Measurements from ENCODE around the gene ACAA1. TPM values are rescaled to one million over a fixed set of nuclear protein-coding genes. Genes with fewer than 3 reads are reported as not detected.

Gene ACAA1
- total and polyA plus RNA-seq, 10 donors: 68.4 to 120 (median 82.5) TPM

- Histone ChIP-seq H3K27me3 (replicated peaks in 1 of 7) (no peaks in the 10 kb centered on the region), H3K9me3 (peaks cover 5 to 25% (median 19%) of the 10 kb centered on the region in 8 donors), H3K36me3 (no peaks in the 10 kb centered on the region), H3K4me3 (no peak overlapping the region), H3K4me1 (peaks cover 0 to 55% (median 25%) of the 10 kb centered on the region in 6 donors), H3K27ac (peak overlapping the region; percentile 28 to 87 (median 76))
- intact Hi-C loops (cut with DNase I; ENCODE audit: low total_unique reads): loop anchor here (10.0 kb wide), 1 partner anchor 95 kb away; no protein-coding TSS in a partner anchor
- 17 to 42% (median 27%) methylated on average over 3 of the region's 3 CpGs for WGBS, 5 donors
- TF ChIP-seq POLR2A (IDR thresholded peaks at IDR 0.05): no peak
- DNase-seq: no peak
Measured at GRCh38 chr3:38149708-38150107, 12.8 kb upstream of the ACAA1 start.

- Histone ChIP-seq H3K9me3 (peaks cover 5 to 25% (median 19%) of the 10 kb centered on the region in 8 donors), H3K4me1 (peaks cover 0 to 60% (median 25%) of the 10 kb centered on the region in 6 donors), H3K4me3 (no peak overlapping the region), H3K27ac (peak overlapping the region; percentile 13 to 87 (median 77)), H3K27me3 (replicated peaks in 1 of 7) (no peaks in the 10 kb centered on the region), H3K36me3 (no peaks in the 10 kb centered on the region)
- intact Hi-C loops (cut with DNase I; ENCODE audit: low total_unique reads): loop anchor here (10.0 kb wide), 1 partner anchor 96 kb away; no protein-coding TSS in a partner anchor
- no peak for TF ChIP-seq CTCF (IDR thresholded peaks at IDR 0.05 in 8 of 11, conservative IDR thresholded peaks at IDR 0.05 in 3 of 11)
- no peak for TF ChIP-seq POLR2A (IDR thresholded peaks at IDR 0.05)
- no peak for TF ChIP-seq POLR2AphosphoS5 (IDR thresholded peaks at IDR 0.05)
- no peak for DNase-seq
- WGBS, 5 donors: 28 to 59% (median 38%) methylated on average over 5 of the region's 5 CpGs
Measured at GRCh38 chr3:38148311-38148882, 11.5 kb upstream of the ACAA1 start.

- peaks cover 5 to 25% (median 19%) of the 10 kb centered on the region in 8 donors for H3K9me3 ChIP-seq
- no peaks in the 10 kb centered on the region for H3K27me3 ChIP-seq (replicated peaks in 1 of 7)
- intact Hi-C loops (cut with DNase I; ENCODE audit: low total_unique reads): loop anchor here (10.0 kb wide), 1 partner anchor 97 kb away; no protein-coding TSS in a partner anchor
- TF ChIP-seq POLR2AphosphoS5 (IDR thresholded peaks at IDR 0.05): no peak
- no peak for TF ChIP-seq CTCF (IDR thresholded peaks at IDR 0.05 in 8 of 11, conservative IDR thresholded peaks at IDR 0.05 in 3 of 11)
- no peak for TF ChIP-seq POLR2A (IDR thresholded peaks at IDR 0.05)
- peak overlapping the region; percentile 13 to 87 (median 77) for H3K27ac ChIP-seq
- 43 to 74% (median 73%) methylated on average over 3 of the region's 3 CpGs for WGBS, 5 donors
- peak overlapping the region in 1 of 8 donors; percentile 30 for H3K4me3 ChIP-seq
- H3K36me3 ChIP-seq: peaks cover 0 to 7% (median 4%) of the 10 kb centered on the region in 6 donors
- DNase-seq: no peak
- peaks cover 0 to 67% (median 25%) of the 10 kb centered on the region in 6 donors for H3K4me1 ChIP-seq
Measured at GRCh38 chr3:38147421-38147820, 10.5 kb upstream of the ACAA1 start.

GRCh38 chr3:38146504-38146903 lies 9.6 kb upstream of the ACAA1 start:
- Histone ChIP-seq H3K9me3 (peaks cover 5 to 25% (median 19%) of the 10 kb centered on the region in 8 donors), H3K4me3 (no peak overlapping the region), H3K27ac (peak overlapping the region in 4 of 8 donors; percentile 75 to 87 (median 84)), H3K36me3 (peaks cover 0 to 16% (median 14%) of the 10 kb centered on the region in 6 donors), H3K4me1 (peaks cover 0 to 68% (median 26%) of the 10 kb centered on the region in 6 donors), H3K27me3 (replicated peaks in 1 of 7) (no peaks in the 10 kb centered on the region)
- DNase-seq: no peak
- TF ChIP-seq POLR2A (IDR thresholded peaks at IDR 0.05) (no peak), POLR2AphosphoS5 (IDR thresholded peaks at IDR 0.05) (no peak), CTCF (IDR thresholded peaks at IDR 0.05 in 8 of 11, conservative IDR thresholded peaks at IDR 0.05 in 3 of 11) (no peak)
- 88 to 95% (median 94%) methylated on average over 2 of the region's 2 CpGs for WGBS, 5 donors
- intact Hi-C loops (cut with DNase I; ENCODE audit: low total_unique reads): loop anchor here (10.0 kb wide), 1 partner anchor 98 kb away; no protein-coding TSS in a partner anchor
